Loucy (cell line): ENCODE measurements around the gene MRPL51.

Experiments used
- H2AFZ ChIP-seq: fragments of 200-600 bp; sonication (generic); 2 replicates; pipeline ENCODE4 v1.6.0; 2016; ENCODE audit warnings: antibody characterized with exemption, mild to moderate bottlenecking, low read length, moderate library complexity
- H3F3A ChIP-seq: fragments of 200-600 bp; 2 replicates; pipeline ENCODE4 v1.6.0; 2016; ENCODE audit warnings: antibody characterized with exemption, low read depth, mild to moderate bottlenecking
- H3K27me3 ChIP-seq: fragments of 200-600 bp; sonication (generic); 2 replicates; pipeline ENCODE4 v1.6.1; 2014; ENCODE audit warnings: low read length, mild to moderate bottlenecking; ENCODE audit not compliant: insufficient read depth, poor library complexity, severe bottlenecking
- H3K36me3 ChIP-seq: fragments of 200-600 bp; sonication (generic); 2 replicates; pipeline ENCODE4 v1.6.1; 2016; ENCODE audit warnings: low read length; ENCODE audit not compliant: insufficient read depth
- H3K4me1 ChIP-seq: fragments of 200-600 bp; sonication (generic); 2 replicates; pipeline ENCODE4 v1.5.1; 2014; ENCODE audit warnings: low read length, mild to moderate bottlenecking; ENCODE audit not compliant: insufficient read depth, poor library complexity, severe bottlenecking
- H3K4me2 ChIP-seq: fragments of 200-600 bp; sonication (generic); 2 replicates; pipeline ENCODE4 v1.6.0; 2014; ENCODE audit warnings: antibody characterized with exemption, low read length, low read depth, mild to moderate bottlenecking; ENCODE audit not compliant: poor library complexity, severe bottlenecking
- H3K4me3 ChIP-seq: fragments of 200-600 bp; sonication (generic); 2 replicates; pipeline ENCODE4 v1.5.1; 2014; ENCODE audit warnings: low read length, mild to moderate bottlenecking, mixed read lengths; ENCODE audit not compliant: poor library complexity, severe bottlenecking
- H3K79me2 ChIP-seq: fragments of 200-600 bp; sonication (generic); 2 replicates; pipeline ENCODE4 v1.6.1; 2014; ENCODE audit warnings: low read length; ENCODE audit not compliant: insufficient read depth
- H3K9ac ChIP-seq: fragments of 200-600 bp; sonication (generic); 2 replicates; pipeline ENCODE4 v1.6.0; 2014; ENCODE audit warnings: mild to moderate bottlenecking, low read depth, low read length, moderate library complexity; ENCODE audit not compliant: poor library complexity, severe bottlenecking
- H3K9me2 ChIP-seq: fragments of 200-600 bp; sonication (generic); replicated peaks from 2 replicates; pipeline ENCODE4 v1.6.1; 2016; ENCODE audit warnings: low read depth, low read length, mixed read lengths
- H3K9me3 ChIP-seq: fragments of 200-600 bp; sonication (generic); 2 replicates; pipeline ENCODE4 v1.6.1; 2014; ENCODE audit warnings: mild to moderate bottlenecking, antibody characterized with exemption, low read length, low read depth; ENCODE audit not compliant: insufficient read depth
- H4K20me1 ChIP-seq: fragments of 200-600 bp; sonication (generic); 2 replicates; pipeline ENCODE4 v1.6.0; 2014; ENCODE audit warnings: antibody characterized with exemption, low read length, mild to moderate bottlenecking; ENCODE audit not compliant: insufficient read depth, poor library complexity, severe bottlenecking
- CTCF ChIP-seq: fragments of 200-600 bp; sonication (generic); conservative IDR thresholded peaks from 2 replicates; pipeline ENCODE4 v1.5.1; 2014; ENCODE audit warnings: mild to moderate bottlenecking, antibody characterized with exemption, low read length
- EZH2phosphoT487 ChIP-seq: fragments of 200-600 bp; IDR thresholded peaks from 2 replicates; pipeline ENCODE4 v1.6.1; 2018; ENCODE audit warnings: antibody characterized with exemption, mild to moderate bottlenecking, moderate library complexity, borderline replicate concordance

The MRPL51 gene

DNA sequence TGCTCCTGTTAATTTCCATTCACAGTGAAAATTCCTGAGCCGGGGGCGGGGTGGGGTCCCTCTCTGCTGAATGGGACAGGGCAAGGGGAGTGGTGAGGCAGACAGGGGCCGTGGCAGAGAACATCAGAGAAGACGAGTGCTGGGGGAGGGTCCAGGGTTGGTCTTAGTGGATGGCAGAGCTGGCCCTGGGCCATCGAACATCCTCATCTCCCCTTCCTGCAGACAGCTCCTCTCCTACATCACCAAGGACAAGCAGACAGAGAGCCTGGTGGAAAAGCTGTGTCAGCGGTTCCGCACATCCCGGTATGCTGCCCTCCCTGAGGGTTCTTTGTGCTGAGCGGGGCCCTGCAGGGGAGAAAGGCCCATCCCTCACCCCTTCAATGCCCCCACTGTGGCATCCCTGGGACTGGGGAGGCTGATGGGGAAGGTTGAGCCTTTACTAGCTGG is 36.3 kb upstream of the MRPL51 start:
- Histone ChIP-seq H3K27me3 (no peaks in the 10 kb centered on the region), H3K4me3 (no peak overlapping the region), H4K20me1 (peaks cover 8% of the 10 kb centered on the region), H3K4me2 (no peak overlapping the region), H3K9ac (no peak overlapping the region), H3K36me3 (peaks cover 78% of the 10 kb centered on the region; the same call in 1 of the 2 replicates), H3F3A (peaks cover 2% of the 10 kb centered on the region; the same call in 1 of the 2 replicates), H3K79me2 (peaks cover 28% of the 10 kb centered on the region), H3K9me3 (no peaks in the 10 kb centered on the region), H3K4me1 (peaks cover 13% of the 10 kb centered on the region), H3K9me2 (no peaks in the 10 kb centered on the region), H2AFZ (no peak overlapping the region)
- no peak for TF ChIP-seq CTCF
- no peak for TF ChIP-seq EZH2phosphoT487

DNA sequence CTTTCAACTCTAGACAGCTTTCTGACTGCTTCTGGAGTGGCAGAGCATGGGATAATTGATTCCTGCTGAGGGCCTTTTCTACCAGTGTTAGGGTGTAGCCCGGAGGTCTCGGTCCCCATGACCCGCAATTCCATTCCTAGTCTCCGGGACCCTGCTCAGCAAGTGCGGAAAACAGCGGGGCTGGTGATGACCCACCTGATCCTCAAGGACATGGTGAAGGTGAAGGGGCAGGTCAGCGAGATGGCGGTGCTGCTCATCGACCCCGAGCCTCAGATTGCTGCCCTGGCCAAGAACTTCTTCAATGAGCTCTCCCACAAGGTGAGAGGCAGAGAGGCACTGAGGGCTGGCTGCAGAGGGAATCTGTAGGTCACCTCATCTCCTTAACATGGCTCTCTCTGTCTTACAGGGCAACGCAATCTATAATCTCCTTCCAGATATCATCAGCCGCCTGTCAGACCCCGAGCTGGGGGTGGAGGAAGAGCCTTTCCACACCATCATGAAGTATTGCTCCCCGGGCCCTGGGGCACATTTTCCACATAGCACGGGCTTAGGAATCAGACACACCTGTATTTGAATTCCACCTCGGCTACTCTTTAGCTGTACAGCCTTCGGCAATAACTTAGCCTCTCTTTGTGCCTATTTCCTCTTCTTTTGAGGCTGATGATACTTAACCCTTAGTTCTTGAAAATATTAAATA is 35.6 kb upstream of the MRPL51 start:
- no peak overlapping the region for H3K9ac ChIP-seq
- TF ChIP-seq EZH2phosphoT487: no peak
- H4K20me1 ChIP-seq: peaks cover 8% of the 10 kb centered on the region
- H3K9me2 ChIP-seq: no peaks in the 10 kb centered on the region
- H3F3A ChIP-seq: peaks cover 2% of the 10 kb centered on the region; the same call in 1 of the 2 replicates
- H2AFZ ChIP-seq: no peak overlapping the region
- H3K4me2 ChIP-seq: no peak overlapping the region
- H3K27me3 ChIP-seq: no peaks in the 10 kb centered on the region
- H3K4me1 ChIP-seq: peaks cover 13% of the 10 kb centered on the region
- H3K36me3 ChIP-seq: peaks cover 84% of the 10 kb centered on the region
- no peak overlapping the region for H3K4me3 ChIP-seq
- peaks cover 28% of the 10 kb centered on the region for H3K79me2 ChIP-seq
- H3K9me3 ChIP-seq: no peaks in the 10 kb centered on the region

DNA sequence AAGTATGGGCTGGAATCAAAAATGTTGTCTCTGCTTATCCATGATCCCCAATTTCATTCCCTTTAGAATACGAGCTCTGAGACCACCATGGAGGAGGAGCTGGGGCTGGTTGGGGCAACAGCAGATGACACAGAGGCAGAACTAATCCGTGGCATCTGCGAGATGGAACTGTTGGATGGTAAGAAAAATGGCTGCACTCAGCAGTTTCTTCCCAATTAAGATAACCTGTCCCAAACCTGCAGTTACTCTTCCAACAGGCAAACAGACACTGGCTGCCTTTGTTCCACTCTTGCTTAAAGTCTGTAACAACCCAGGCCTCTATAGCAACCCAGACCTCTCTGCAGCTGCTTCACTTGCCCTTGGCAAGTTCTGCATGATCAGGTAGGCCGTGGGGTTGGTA is 34.6 kb upstream of the MRPL51 start:
- no peak for TF ChIP-seq CTCF
- TF ChIP-seq EZH2phosphoT487: no peak
- H3K9me2 ChIP-seq: no peaks in the 10 kb centered on the region
- H4K20me1 ChIP-seq: peaks cover 8% of the 10 kb centered on the region
- no peaks in the 10 kb centered on the region for H3K27me3 ChIP-seq
- peaks cover 2% of the 10 kb centered on the region; the same call in 1 of the 2 replicates for H3F3A ChIP-seq
- H2AFZ ChIP-seq: no peak overlapping the region
- H3K9me3 ChIP-seq: no peaks in the 10 kb centered on the region
- no peak overlapping the region for H3K4me3 ChIP-seq
- no peak overlapping the region for H3K4me2 ChIP-seq
- peaks cover 10% of the 10 kb centered on the region for H3K4me1 ChIP-seq
- H3K36me3 ChIP-seq: peaks cover 94% of the 10 kb centered on the region
- peaks cover 19% of the 10 kb centered on the region for H3K79me2 ChIP-seq
- H3K9ac ChIP-seq: no peak overlapping the region
